Ecto neural progenitor cell (in vitro differentiated cells): ENCODE data around the gene SLC24A4.

Experiments
- DNase-seq: peaks from one replicate; pipeline ENCODE4 v3.0.0-alpha.2; 2018; ENCODE audit warnings: low spot score

Gene SLC24A4

DNA sequence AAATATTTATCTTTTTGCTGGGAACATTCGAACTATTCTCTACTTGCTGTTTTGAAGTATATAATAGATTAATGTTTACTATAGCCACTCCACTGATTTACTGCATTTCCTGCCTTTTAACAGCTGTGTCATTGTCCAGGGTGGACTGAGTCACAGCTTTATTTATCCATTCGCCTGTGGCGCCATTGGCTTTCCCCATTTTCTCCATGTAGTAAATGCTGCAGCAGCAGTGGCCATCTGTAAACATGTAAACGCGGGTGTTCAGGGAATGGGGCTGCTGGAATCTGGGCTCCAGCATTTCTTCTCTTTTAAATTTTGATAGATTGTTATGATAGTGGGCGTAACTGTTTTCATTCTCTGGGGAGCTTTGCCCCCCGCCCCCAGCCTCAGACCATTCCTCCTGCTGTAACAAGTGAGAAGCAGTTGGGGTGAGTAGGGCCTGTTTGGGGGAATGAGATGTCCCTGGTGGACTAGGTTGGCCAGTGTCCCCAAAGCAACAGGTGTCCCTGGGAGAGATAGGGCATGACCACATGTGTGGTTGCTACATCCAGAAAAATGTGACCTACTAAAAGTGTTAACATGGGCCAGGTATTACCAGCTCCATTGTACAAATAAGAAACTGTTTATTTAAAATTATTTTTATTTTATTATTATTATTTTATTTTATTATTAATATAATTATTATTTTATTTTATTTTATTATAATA is 223.5 kb downstream of the SLC24A4 start:
- no peak for DNase-seq

- DNase-seq = no peak
Observed at GRCh38 chr14:92549105-92549858, 226.3 kb downstream of the SLC24A4 start.

- DNase-seq = no peak
Observed at GRCh38 chr14:92549859-92550230, 226.9 kb downstream of the SLC24A4 start.
